ENCODE measurements around the gene ATP2B3. TPM values are rescaled to one million over a fixed set of nuclear protein-coding genes. Genes with fewer than 3 reads are reported as not detected.

ATP2B3 gene
- total and polyA plus RNA-seq, 10 of the 15 experiments (the other 5 are each of a cell fraction or from before 2014, with no cell fraction given): 0.01 TPM; not detected in 9

DNA sequence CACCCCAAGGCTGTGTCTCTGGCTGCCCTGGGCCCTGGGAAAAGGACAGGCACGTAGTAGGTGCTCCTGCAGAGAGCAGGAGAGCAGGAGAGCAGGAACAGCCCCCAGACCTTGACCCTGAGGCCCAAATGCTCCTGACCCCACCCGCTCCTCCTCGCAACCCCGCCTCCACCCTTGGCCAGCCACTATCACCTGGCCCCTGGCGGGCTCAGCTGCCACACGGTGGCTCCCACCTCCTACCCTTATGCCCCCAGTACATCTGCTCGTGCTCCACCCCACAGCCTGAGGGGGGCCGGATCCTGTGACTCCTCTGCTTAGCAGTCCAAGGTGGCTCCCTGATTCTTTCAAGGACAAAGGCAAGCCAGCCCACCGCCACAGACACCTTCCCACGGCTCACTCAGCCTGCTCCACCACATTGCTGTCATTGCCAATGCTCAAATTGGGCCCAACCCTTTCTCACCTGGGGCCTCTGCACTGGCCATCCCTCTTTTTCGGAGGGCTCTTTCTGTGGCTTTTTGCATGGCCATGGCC is 41.6 kb upstream of the ATP2B3 start (continued):
- TF ChIP-seq, protein P1, sequence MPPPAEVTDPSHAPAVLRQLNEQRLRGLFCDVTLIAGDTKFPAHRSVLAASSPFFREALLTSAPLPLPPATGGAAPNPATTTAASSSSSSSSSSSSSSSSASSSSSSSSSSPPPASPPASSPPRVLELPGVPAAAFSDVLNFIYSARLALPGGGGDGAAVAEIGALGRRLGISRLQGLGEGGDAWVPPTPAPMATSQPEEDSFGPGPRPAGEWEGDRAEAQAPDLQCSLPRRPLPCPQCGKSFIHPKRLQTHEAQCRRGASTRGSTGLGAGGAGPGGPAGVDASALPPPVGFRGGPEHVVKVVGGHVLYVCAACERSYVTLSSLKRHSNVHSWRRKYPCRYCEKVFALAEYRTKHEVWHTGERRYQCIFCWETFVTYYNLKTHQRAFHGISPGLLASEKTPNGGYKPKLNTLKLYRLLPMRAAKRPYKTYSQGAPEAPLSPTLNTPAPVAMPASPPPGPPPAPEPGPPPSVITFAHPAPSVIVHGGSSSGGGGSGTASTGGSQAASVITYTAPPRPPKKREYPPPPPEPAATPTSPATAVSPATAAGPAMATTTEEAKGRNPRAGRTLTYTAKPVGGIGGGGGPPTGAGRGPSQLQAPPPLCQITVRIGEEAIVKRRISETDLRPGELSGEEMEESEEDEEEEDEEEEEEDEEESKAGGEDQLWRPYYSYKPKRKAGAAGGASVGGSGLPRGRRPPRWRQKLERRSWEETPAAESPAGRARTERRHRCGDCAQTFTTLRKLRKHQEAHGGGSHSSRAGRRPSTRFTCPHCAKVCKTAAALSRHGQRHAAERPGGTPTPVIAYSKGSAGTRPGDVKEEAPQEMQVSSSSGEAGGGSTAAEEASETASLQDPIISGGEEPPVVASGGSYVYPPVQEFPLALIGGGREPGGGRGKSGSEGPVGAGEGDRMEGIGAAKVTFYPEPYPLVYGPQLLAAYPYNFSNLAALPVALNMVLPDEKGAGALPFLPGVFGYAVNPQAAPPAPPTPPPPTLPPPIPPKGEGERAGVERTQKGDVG (CRISPR knock-in tag; IDR thresholded peaks at IDR 0.05): no peak
- TF ChIP-seq MTA3 (IDR thresholded peaks at IDR 0.05; ENCODE audit: borderline replicate concordance, low read length): no peak

- H3K4me2 ChIP-seq (ENCODE audit: control insufficient read depth, insufficient read depth): no peak overlapping the region
- no peak overlapping the region for H2AFZ ChIP-seq (ENCODE audit: control insufficient read depth, low read depth, low read length)
- no peak overlapping the region for H3K9ac ChIP-seq (ENCODE audit: control insufficient read depth, insufficient read depth, low read length)
- H3K27me3 ChIP-seq (replicated peaks in 1 of 2; ENCODE audit: control insufficient read depth in 2 of 2, insufficient read depth in 2 of 2, low read length in 1 of 2): no peaks in the 10 kb centered on the region; a peak in 1 of 4 replicates
- ATAC-seq (no peak), DNase-seq (ENCODE audit: low read depth, low spot score) (no peak), FAIRE-seq (no peak)
- WGBS (ENCODE audit: insufficient coverage, insufficient replicate concordance, low lambda C conversion rate, missing lambda C conversion rate): 33% methylated on average over 13 of the region's 16 CpGs
- intact Hi-C loops (cut with micrococcal nuclease; ENCODE audit: unreplicated experiment): no loop called here
- CTCF ChIA-PET: no interaction called here
- in situ Hi-C loops (cut with MboI): no loop called here
- H3K27ac ChIP-seq (ENCODE audit: control insufficient read depth, insufficient read depth): no peak overlapping the region
- no peak overlapping the region for H3K4me3 ChIP-seq
- SMC1A ChIA-PET (ENCODE audit: uncharacterized antibody, unreplicated experiment): no interaction called here
- H4K20me1 ChIP-seq (ENCODE audit: control insufficient read depth, insufficient read depth): no peaks in the 10 kb centered on the region
- H3K79me2 ChIP-seq (ENCODE audit: control insufficient read depth, insufficient read depth, low read length): no peaks in the 10 kb centered on the region
- H3K4me1 ChIP-seq (ENCODE audit: control insufficient read depth, insufficient read depth, low read length): no peaks in the 10 kb centered on the region
- no peaks in the 10 kb centered on the region for H3K36me3 ChIP-seq (ENCODE audit: control insufficient read depth in 2 of 2, insufficient read depth in 2 of 2, low read length in 1 of 2)
- H3K9me3 ChIP-seq (replicated peaks; ENCODE audit: control insufficient read depth, insufficient read depth, low read length): no peaks in the 10 kb centered on the region
- no TSS peak for BruUV-seq (replicated peaks)
- POLR2A ChIA-PET: no interaction called here
- RAD21 ChIA-PET (ENCODE audit: unreplicated experiment): no interaction called here
- no peak for TF ChIP-seq POLR2AphosphoS2 (IDR thresholded peaks at IDR 0.05; ENCODE audit: low read depth, low read length)
- TF ChIP-seq EZH2 (IDR thresholded peaks at IDR 0.05; ENCODE audit: borderline replicate concordance, control insufficient read depth, low read depth, low read length): no peak
- TF ChIP-seq FOXK2 (IDR thresholded peaks at IDR 0.05): no peak
- TF ChIP-seq RB1 (IDR thresholded peaks at IDR 0.05; ENCODE audit: borderline replicate concordance): no peak
- TF ChIP-seq BMI1 (IDR thresholded peaks at IDR 0.05; ENCODE audit: borderline replicate concordance): no peak
- TF ChIP-seq NFYA (IDR thresholded peaks at IDR 0.05; ENCODE audit: borderline replicate concordance, low read depth, low read length): no peak
- TF ChIP-seq, protein P2, sequence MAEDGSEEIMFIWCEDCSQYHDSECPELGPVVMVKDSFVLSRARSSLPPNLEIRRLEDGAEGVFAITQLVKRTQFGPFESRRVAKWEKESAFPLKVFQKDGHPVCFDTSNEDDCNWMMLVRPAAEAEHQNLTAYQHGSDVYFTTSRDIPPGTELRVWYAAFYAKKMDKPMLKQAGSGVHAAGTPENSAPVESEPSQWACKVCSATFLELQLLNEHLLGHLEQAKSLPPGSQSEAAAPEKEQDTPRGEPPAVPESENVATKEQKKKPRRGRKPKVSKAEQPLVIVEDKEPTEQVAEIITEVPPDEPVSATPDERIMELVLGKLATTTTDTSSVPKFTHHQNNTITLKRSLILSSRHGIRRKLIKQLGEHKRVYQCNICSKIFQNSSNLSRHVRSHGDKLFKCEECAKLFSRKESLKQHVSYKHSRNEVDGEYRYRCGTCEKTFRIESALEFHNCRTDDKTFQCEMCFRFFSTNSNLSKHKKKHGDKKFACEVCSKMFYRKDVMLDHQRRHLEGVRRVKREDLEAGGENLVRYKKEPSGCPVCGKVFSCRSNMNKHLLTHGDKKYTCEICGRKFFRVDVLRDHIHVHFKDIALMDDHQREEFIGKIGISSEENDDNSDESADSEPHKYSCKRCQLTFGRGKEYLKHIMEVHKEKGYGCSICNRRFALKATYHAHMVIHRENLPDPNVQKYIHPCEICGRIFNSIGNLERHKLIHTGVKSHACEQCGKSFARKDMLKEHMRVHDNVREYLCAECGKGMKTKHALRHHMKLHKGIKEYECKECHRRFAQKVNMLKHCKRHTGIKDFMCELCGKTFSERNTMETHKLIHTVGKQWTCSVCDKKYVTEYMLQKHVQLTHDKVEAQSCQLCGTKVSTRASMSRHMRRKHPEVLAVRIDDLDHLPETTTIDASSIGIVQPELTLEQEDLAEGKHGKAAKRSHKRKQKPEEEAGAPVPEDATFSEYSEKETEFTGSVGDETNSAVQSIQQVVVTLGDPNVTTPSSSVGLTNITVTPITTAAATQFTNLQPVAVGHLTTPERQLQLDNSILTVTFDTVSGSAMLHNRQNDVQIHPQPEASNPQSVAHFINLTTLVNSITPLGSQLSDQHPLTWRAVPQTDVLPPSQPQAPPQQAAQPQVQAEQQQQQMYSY (CRISPR knock-in tag; IDR thresholded peaks at IDR 0.05): no peak
- no peak for TF ChIP-seq DPF2 (IDR thresholded peaks at IDR 0.05)
- no peak for TF ChIP-seq MYC (IDR thresholded peaks at IDR 0.05; ENCODE audit: insufficient read depth, insufficient read length, insufficient replicate concordance, low read length, severe bottlenecking)
- no peak for TF ChIP-seq USF1 (IDR thresholded peaks at IDR 0.05; ENCODE audit: borderline replicate concordance, extremely low read length, insufficient read depth, low read depth, low read length)
- TF ChIP-seq BACH1 (IDR thresholded peaks at IDR 0.05; ENCODE audit: borderline replicate concordance): no peak
- TF ChIP-seq NFYB (IDR thresholded peaks at IDR 0.05; ENCODE audit: insufficient read depth, low read depth, low read length): no peak
Measured at GRCh38 chrX:153476666-153477363, 40.6 kb upstream of the ATP2B3 start.

Data from GM12878 (cell line).